Measurements from ENCODE around the gene ATP8A1.
"Not testable (repeated sequence)": the region's sequence is repeated elsewhere in the genome, so short reads cannot be mapped to it uniquely, and the experiment has no call there.

The ATP8A1 gene

GRCh38 chr4:42410446-42410845 lies 246.5 kb downstream of the ATP8A1 start:
- DNase-seq (ENCODE audit: low spot score) = no peak

GRCh38 chr4:42404001-42404400 lies 252.9 kb downstream of the ATP8A1 start:
- DNase-seq (ENCODE audit: low spot score) = no peak

- DNase-seq (ENCODE audit: low spot score) = no peak
Measured at GRCh38 chr4:42401171-42401570, 255.7 kb downstream of the ATP8A1 start.

DNA sequence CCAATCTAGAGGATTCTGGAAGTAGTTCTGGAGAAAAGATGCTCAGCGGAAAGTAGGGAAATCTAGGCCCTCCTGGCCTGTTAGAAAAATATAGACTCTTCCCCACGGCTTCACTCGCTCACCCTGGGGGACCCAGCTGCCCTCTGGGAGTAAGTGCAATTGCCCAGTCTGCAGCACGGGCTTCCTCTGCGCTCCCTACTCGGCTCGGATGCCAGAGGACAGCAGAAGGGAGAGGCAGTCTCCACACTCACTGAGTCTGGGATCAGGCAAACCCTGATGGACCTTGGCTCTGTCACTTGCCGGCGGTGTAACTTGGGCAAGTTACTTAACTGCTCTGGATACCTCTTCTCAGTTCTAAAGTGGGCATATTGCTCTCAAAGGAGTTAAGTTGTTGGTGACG lies 257.5 kb downstream of the ATP8A1 start:
- no peak for DNase-seq (ENCODE audit: low spot score)

- no peak for DNase-seq (ENCODE audit: low spot score)
Measured at GRCh38 chr4:42398871-42399331, 258.0 kb downstream of the ATP8A1 start.

DNA sequence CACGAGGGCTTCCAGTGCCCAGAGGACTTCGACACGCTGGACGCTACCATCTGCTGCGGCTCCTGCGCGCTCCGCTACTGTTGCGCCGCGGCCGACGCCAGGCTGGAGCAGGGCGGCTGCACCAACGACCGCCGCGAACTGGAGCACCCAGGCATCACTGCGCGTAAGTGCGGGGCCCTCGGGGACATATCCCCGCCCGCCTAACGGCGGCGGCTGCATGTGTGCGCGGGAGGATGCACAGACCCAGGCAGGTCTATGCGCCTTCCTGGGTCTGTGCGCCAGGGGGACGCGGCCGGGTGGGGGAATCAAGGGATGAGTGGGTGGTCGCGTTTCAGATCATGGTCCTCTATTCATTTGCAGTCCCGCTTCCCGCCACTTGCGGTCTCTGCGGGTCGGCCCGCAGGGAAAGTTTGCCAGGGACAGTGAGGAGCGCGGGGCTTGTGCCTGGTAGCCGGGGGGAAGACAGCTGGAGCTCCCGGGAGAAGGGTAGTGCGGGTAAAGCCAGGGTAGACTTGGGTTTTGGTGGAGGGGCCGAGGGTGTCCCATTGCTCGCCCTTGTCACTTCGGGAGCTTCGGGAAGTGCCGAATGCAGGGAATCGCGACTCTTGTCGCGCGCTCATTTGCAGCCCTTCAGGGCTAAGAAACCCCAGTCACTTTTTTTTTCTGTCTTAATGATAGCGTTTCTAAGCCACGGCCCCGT lies 258.6 kb downstream of the ATP8A1 start:
- no peak for DNase-seq (ENCODE audit: low spot score)

DNA sequence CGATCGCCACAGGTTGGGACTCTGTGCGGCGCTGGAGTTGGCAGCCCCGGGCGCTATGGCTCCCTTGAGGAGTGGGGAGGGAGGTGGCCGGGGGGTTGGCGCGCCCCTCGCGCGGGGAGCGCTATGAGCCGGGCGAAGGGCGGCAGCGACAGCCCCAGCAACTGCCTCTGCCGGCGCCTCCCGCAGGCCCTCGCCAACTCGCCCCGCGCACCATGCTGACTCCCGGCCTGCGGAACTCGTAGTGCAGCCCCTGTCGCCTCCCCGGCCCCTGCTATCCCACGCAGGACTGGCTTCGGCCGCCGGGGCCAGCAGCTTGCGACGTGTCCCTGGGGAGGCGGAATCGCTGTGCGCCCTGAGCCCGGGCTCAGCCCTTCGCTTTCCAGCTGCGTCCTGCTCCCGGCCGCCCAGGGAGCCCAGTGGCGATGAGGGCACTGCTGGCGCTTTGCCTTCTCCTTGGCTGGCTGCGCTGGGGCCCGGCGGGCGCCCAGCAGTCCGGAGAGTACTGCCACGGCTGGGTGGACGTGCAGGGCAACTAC lies 259.2 kb downstream of the ATP8A1 start:
- no peak for DNase-seq (ENCODE audit: low spot score)

DNA sequence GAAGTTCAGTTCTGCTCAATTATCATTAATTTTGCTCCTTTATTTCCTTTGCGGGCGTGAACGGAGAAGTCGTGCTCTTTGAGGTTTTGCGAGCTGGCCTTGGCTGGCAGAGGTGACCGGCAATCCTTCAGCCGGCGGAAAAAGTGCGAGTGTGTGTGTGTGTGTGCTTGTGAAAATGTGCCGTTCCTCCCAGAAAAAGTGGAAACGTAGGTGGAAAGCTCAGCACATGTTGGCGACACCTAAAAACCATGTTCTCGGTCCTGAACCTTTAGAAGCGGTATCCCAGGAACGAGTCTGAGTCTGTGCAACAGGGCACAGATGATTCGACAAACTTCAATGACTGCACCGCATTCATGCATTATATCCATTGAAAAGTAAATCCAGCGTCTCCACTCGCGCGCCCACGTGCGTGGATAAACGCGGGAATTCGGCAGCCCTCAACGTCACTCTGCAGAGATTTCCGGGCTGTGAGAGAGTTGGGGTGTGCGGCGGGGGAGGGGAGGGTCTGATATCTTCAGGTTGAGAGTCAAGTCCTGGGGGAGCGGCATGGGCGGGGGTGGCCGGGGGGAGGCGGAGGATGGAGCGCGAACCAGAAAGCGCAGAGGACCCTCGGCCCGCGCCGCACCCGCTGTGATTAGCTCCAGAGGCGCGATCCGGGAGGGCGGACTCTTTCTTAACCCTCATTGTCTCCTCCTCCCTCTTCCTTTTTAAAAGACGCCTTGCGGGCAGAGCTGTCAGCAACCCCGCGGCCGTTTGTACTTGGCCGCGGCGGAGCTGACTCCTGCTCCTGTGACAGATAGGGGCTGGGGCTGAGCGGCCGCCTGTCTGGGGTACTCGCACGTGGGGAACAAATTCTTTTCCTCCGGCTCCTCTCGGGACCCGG lies 259.9 kb downstream of the ATP8A1 start, which contains the start of gene SHISA3:
TSS of gene SHISA3 (plus strand) at position 737 of the 883 bp plus-strand sequence. CDS start 569 bp downstream, outside the sequence.
- DNase-seq (ENCODE audit: low spot score) = no peak

GRCh38 chr4:42396361-42396751 lies 260.5 kb downstream of the ATP8A1 start:
- DNase-seq (ENCODE audit: low spot score) = no peak

DNA sequence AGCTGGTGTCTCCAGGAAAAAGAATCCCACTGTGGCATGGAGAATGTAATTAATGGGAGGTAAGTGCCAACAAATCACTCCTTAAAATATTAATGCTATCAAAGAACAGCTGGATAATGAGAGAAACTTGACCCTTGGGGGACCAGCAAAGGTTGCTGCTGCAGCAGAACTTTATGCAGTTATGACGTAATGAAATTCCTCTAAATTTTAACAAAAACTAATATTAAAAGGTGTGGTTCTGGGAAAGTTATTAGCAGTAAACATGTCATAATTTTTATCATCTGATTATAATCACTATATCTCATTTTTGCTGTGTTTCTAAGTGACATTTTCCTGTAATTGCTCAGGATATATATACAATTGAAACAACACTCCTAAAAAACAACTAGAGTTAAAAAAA lies 261.3 kb downstream of the ATP8A1 start:
- DNase-seq (ENCODE audit: low spot score) = no peak

DNA sequence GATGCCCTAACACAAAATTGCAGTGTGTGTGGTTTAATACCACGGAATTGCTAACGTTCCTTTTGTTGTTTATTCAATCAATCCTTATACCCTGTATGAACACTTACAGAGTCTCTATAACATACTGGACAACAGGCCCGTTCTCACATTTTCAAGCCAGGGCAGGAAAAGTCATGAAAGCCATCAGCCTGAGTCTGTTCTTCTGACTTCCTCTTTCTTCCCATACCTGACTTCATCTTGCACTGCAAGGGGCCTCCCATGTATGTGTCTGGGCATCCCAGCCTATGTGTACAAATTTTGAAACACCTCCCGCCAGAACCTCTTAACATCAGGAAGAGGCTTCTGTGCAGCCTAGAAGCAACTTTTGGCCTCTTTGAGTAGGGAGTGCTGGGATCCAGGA lies 264.5 kb downstream of the ATP8A1 start:
- DNase-seq (ENCODE audit: low spot score) = no peak

DNA sequence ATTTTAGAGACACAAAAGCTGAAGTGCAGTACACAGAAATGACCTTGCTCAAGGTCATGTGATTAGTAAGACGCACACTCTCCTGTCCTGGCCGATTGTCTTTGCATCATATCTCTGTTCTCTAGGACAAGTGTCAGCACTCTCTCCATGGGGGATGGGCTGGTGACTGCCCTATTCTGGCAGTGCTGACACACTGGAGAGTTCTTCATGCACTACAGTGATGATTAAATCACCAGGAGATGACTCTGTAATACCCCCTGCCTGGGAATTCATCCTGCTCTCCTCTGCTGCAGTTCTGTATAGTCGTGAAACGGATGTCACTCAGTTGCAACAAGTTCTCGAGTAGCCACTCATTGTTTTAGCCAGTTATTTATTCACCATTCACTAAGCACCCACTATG lies 264.9 kb downstream of the ATP8A1 start:
- no peak for DNase-seq (ENCODE audit: low spot score)

DNA sequence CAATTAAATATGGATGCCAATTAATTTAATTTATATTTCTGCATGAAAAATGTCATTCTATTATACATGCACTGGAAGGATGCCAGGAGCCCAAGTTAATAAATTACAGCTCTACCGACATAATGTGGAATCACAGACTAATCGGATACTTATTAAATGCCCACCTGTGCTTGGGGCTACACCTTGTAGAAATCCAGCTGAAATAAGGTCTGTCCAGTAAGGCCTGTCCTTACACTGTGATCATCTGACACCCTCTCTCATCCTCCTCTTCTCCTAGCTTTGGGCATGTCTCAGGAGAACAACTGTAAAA lies 265.6 kb downstream of the ATP8A1 start:
- DNase-seq (ENCODE audit: low spot score) = no peak

- DNase-seq (ENCODE audit: low spot score) = no peak
Measured at GRCh38 chr4:42390622-42391354, 266.1 kb downstream of the ATP8A1 start.

- DNase-seq (ENCODE audit: low spot score) = no peak
Measured at GRCh38 chr4:42385516-42385915, 271.4 kb downstream of the ATP8A1 start.

DNA sequence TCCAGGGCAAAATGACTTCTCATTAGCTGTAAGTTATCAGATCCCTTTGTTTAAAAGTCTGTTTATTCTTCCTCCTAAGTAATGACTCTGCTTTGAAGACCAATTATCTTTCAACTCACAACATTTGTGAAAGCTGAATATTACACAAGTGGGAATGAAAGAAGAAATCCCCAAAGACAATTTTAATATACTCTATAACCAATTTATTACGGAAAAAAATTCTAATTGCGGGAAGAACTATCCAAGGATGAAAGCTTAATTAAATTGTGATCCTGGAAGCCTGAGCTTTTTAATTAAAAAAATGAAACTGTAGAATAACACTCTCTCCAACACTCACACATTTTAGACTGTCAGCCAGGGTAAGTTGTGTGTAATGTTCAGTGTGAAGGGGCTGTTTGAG lies 275.2 kb downstream of the ATP8A1 start:
- no peak for DNase-seq (ENCODE audit: low spot score)

DNA sequence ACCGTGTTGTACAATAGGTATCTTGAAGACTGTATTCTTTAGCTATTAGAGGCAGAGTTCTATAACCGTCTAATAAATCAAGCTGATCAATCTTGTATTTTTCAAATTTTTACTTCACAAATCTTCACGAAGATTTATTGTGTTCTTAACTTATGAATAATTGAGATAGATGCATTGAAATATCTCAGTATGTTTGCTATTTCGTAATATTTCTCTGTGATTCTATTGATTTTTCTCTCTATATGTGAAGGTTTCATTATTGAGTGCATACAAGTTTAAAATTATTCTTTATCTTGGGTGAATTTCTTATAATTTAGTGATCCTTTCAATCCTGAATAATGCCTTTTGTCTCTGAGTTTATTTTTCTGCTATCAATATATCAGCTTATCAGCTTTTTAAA lies 279.4 kb downstream of the ATP8A1 start:
- no peak for DNase-seq (ENCODE audit: low spot score)

DNA sequence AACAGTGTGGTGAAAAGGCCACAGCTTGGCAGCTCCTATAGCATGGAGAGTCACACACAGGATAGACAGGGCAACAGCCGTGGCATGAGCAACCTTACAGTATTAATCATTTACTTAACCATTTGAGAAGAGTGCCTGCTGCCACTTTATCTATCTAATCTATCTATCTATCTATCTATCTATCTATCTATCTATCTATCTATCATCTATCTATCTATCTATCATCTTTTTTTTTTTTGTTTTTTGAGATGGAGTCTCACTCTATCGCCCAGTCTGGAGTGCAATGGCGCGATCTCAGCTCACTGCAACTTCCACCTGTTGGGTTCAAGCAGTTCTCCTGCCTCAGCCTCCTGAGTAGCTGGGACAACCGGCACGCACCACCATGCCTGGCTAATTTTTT lies 284.6 kb downstream of the ATP8A1 start:
- DNase-seq (ENCODE audit: low spot score) = not testable (repeated sequence)

DNA sequence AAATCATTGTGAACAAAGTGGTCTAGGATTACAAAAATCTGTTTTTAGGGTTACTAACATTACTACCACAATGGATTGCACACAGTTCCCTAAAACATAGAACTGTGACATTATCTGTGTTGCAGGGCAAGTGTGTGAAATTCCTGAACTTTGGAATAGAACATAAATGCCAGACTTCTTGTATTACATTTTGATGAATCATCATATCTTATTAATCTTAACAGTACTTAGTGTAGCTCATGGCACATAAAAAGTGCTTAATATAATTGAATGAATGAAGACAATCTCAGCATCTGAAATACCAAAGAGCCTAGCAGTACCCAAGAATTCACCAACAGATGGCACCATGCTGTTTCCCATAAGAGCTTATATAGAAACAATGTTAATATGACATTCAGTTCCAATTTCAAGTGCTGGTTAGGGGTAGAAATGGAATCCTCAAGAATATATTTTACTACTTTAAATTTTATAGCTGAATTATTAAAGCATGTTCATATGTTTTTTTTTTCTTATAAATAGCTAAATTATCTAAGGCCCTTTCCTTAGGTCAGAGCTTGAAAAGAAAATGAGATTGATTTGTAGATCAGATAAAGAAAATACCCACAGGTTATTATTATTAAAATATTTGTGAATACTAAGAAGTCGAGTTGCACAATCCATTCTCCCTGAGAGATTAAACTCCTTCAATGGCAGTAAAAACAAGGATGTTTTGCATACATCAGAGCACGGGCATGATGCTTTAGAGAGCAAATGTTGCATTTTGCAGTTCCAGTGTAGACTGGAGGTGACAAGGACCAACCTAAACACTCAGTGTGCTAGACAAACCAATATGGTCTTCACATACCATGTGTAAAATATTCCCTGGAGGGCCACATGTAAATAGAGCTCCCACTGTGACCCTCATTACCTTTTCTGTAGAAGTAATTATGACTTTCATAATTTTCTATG lies 285.3 kb downstream of the ATP8A1 start:
- peak; percentile 59 for DNase-seq (ENCODE audit: low spot score)

DNA sequence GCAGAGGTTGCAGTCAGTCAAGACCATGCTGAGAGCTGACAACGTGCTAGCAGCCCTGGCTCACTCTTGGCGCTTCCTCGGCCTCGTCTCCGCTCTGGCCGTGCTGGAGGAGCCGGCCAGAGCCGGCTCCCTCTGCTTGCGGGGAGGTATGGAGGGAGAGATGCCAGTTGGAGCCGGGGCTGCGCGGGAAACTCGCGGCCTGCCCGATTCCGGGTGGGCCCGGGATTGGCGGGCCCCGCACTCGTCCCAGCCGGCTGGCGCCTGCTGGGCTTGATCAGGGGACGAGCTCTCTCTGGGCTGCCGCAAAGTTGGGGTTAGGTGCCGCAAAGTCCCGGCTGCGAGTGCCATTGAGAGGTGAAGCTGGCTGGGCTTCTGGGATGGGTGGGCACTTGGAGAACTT lies 287.4 kb downstream of the ATP8A1 start:
- no peak for DNase-seq (ENCODE audit: low spot score)

DNA sequence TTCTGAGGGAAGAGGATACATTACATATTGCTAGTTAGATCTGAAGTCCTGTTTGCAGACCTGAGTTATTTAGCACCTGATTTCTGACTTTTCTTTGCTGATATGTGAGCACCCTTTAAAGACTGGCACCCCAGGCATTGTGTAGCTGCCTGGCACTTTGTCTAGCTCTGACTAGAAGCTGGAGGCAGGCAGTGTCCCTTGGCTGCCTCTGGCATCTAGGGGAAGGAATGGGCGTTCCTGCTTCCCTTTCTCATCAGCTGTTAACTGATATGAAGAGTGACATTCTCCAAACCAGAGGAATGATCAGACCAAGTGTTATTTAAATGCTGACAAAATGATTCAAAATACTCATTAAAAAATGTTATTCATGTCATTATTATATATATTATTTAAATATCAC lies 289.9 kb downstream of the ATP8A1 start:
- DNase-seq (ENCODE audit: low spot score) = no peak

All from AG08396 (cell line).